Astrocyte (in vitro differentiated cells and primary cell): ENCODE measurements around the gene ZFAND2A. TPM values are rescaled to one million over a fixed set of nuclear protein-coding genes. Genes with fewer than 3 reads are reported as not detected.
"Not testable (repeated sequence)": the region's sequence is repeated elsewhere in the genome, so short reads cannot be mapped to it uniquely, and the experiment has no call there.

Experiments used
- DNase-seq: peaks from one replicate; pipeline ENCODE4 v3.0.0-alpha.2; 2010; ENCODE audit warnings: low read depth
- FAIRE-seq: peaks from 2 replicates; lab custom pipeline; 2011; peaks lifted over from hg19 to GRCh38; lab: Jason Lieb, UNC
- H2AFZ ChIP-seq: 2 replicates; pipeline ENCODE4 v1.6.0; 2012; ENCODE audit warnings: low read depth, low read length, inconsistent platforms
- H3K27ac ChIP-seq: 2 replicates; pipeline ENCODE4 v1.5.1; 2011; ENCODE audit warnings: low read depth, low read length, inconsistent platforms
- H3K27me3 ChIP-seq: 2 replicates; pipeline ENCODE4 v1.6.0; 2011; ENCODE audit warnings: low read length, inconsistent platforms; ENCODE audit not compliant: insufficient read depth
- H3K36me3 ChIP-seq: 2 replicates; pipeline ENCODE4 v1.5.1; 2011; ENCODE audit warnings: low read length, inconsistent platforms; ENCODE audit not compliant: insufficient read depth
- H3K4me1 ChIP-seq: 2 replicates; pipeline ENCODE4 v1.5.1; 2011; ENCODE audit warnings: low read length, inconsistent platforms; ENCODE audit not compliant: insufficient read depth
- H3K4me2 ChIP-seq: 2 replicates; pipeline ENCODE4 v1.6.0; 2012; ENCODE audit warnings: low read length, inconsistent platforms
- H3K4me3 ChIP-seq: 2 replicates; pipeline ENCODE4 v1.5.1; 2011; ENCODE audit warnings: low read depth, mild to moderate bottlenecking, low read length, inconsistent platforms; ENCODE audit not compliant: insufficient read depth
- H3K79me2 ChIP-seq: 2 replicates; pipeline ENCODE4 v1.6.0; 2012; ENCODE audit warnings: mild to moderate bottlenecking, low read length, inconsistent platforms; ENCODE audit not compliant: insufficient read depth
- H3K9ac ChIP-seq: 2 replicates; pipeline ENCODE4 v1.6.0; 2012; ENCODE audit warnings: mild to moderate bottlenecking, low read length, inconsistent platforms
- H3K9me3 ChIP-seq: 2 replicates; pipeline ENCODE4 v1.5.1; 2012; ENCODE audit warnings: low read depth, mild to moderate bottlenecking, low read length, inconsistent platforms; ENCODE audit not compliant: insufficient read depth
- H4K20me1 ChIP-seq: 2 replicates; pipeline ENCODE4 v1.6.0; 2012; ENCODE audit warnings: low read length, inconsistent platforms; ENCODE audit not compliant: insufficient read depth
- H3K27ac Mint-ChIP-seq: one replicate; pipeline ENCODE4 v1.8.0; 2021; ENCODE audit warnings: mild to moderate bottlenecking, mixed read lengths; ENCODE audit not compliant: unreplicated experiment
- H3K27me3 Mint-ChIP-seq: one replicate; pipeline ENCODE4 v1.8.0; 2021; ENCODE audit warnings: low read depth, mixed read lengths; ENCODE audit not compliant: unreplicated experiment
- H3K36me3 Mint-ChIP-seq: one replicate; pipeline ENCODE4 v1.8.0; 2021; ENCODE audit warnings: low read depth, mixed read lengths; ENCODE audit not compliant: unreplicated experiment
- H3K4me1 Mint-ChIP-seq: one replicate; pipeline ENCODE4 v1.8.0; 2021; ENCODE audit warnings: low read depth, mixed read lengths; ENCODE audit not compliant: unreplicated experiment
- H3K4me3 Mint-ChIP-seq: one replicate; pipeline ENCODE4 v1.8.0; 2021; ENCODE audit warnings: mild to moderate bottlenecking, moderate library complexity, mixed read lengths; ENCODE audit not compliant: unreplicated experiment
- H3K9me3 Mint-ChIP-seq: one replicate; pipeline ENCODE4 v1.8.0; 2021; ENCODE audit warnings: mild to moderate bottlenecking, mixed read lengths; ENCODE audit not compliant: unreplicated experiment
- CTCF ChIP-seq: IDR thresholded peaks from 2 replicates; pipeline ENCODE4 v1.5.1; 2011; ENCODE audit warnings: low read depth, mild to moderate bottlenecking, inconsistent platforms, low read length, moderate library complexity; ENCODE audit not compliant: insufficient read depth
- EZH2 ChIP-seq: IDR thresholded peaks from 2 replicates; pipeline ENCODE4 v1.6.1; 2012; ENCODE audit warnings: mild to moderate bottlenecking, low read length, inconsistent platforms; ENCODE audit not compliant: insufficient read depth
- total RNA-seq: library from RNA; stranded (reverse); gene quantifications from 2 replicates; pipeline ENCODE4 v1.2.1, GENCODE V29; 2021

The ZFAND2A gene
- total RNA-seq, 1 donor from 2014 or later, result 45.5 TPM

GRCh38 chr7:1144269-1144771, 15.7 kb downstream of the ZFAND2A start:
- Mint-ChIP-seq H3K27me3 (peaks cover 5% of the 10 kb centered on the region), H3K27ac (no peak overlapping the region), H3K4me1 (no peaks in the 10 kb centered on the region), H3K4me3 (no peak overlapping the region), H3K9me3 (no peaks in the 10 kb centered on the region), H3K36me3 (peaks cover 13% of the 10 kb centered on the region)
- no peak for FAIRE-seq
- no peaks in the 10 kb centered on the region for H3K4me1 ChIP-seq
- DNase-seq, result no peak
- H3K27me3 ChIP-seq, result no peaks in the 10 kb centered on the region
- H2AFZ ChIP-seq, result no peak overlapping the region
- no peak overlapping the region for H3K27ac ChIP-seq
- H3K36me3 ChIP-seq, result no peaks in the 10 kb centered on the region
- H3K79me2 ChIP-seq, result no peaks in the 10 kb centered on the region
- TF ChIP-seq EZH2, result no peak
- no peak for TF ChIP-seq CTCF
- H3K4me2 ChIP-seq, result no peak overlapping the region
- no peaks in the 10 kb centered on the region for H4K20me1 ChIP-seq
- no peak overlapping the region for H3K4me3 ChIP-seq
- no peak overlapping the region for H3K9ac ChIP-seq
- H3K9me3 ChIP-seq, result no peaks in the 10 kb centered on the region

- H3K36me3 ChIP-seq, H3K9ac ChIP-seq, H3K27me3 Mint-ChIP-seq, H3K27ac ChIP-seq, FAIRE-seq, DNase-seq, H3K4me3 Mint-ChIP-seq, H4K20me1 ChIP-seq, H3K4me2 ChIP-seq, H3K9me3 Mint-ChIP-seq, H3K9me3 ChIP-seq, H3K27me3 ChIP-seq, H3K27ac Mint-ChIP-seq, H3K4me1 Mint-ChIP-seq, H3K36me3 Mint-ChIP-seq, H3K4me1 ChIP-seq, H3K79me2 ChIP-seq, H2AFZ ChIP-seq, H3K4me3 ChIP-seq: not testable (repeated sequence)
These were observed 17.0 kb downstream of the ZFAND2A start for GRCh38 chr7:1143031-1143430.

DNA sequence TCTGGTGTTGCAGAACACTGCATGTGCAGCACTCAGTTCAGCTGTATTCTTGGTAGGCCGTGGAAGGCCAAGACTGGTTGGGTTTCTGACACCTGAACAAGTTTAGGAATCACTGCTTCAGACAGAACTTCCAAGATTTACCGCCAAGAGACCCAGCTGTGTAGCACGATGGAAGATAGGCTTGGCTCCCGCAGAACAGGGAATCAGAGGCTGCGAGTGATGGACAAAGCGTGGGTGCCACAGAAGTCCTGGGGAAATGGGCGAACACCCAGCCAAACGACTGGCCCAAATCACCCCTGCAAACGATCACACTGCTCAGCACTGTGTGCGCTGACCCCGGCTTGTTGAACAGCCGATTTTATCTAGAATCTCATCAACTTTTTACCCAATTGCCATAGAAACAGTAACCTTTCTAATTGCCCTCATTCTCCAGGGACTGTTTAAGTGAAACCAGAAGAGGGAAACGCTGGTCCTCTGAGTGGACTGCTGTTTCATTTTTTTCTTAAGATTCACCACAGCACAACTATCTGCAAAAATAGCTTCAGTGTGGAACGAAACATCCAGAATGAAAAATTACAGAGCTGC, 17.9 kb downstream of the ZFAND2A start:
- Histone ChIP-seq H3K79me2 (peaks cover 6% of the 10 kb centered on the region), H2AFZ (no peak overlapping the region), H3K36me3 (no peaks in the 10 kb centered on the region), H3K9me3 (no peaks in the 10 kb centered on the region), H3K4me3 (no peak overlapping the region), H3K9ac (no peak overlapping the region), H3K27me3 (no peaks in the 10 kb centered on the region), H4K20me1 (peaks cover 1% of the 10 kb centered on the region), H3K4me2 (no peak overlapping the region), H3K27ac (no peak overlapping the region), H3K4me1 (peaks cover 3% of the 10 kb centered on the region)
- Mint-ChIP-seq H3K27me3 (peaks cover 5% of the 10 kb centered on the region), H3K9me3 (no peaks in the 10 kb centered on the region), H3K27ac (no peak overlapping the region), H3K4me1 (peaks cover 1% of the 10 kb centered on the region), H3K36me3 (peaks cover 5% of the 10 kb centered on the region), H3K4me3 (no peak overlapping the region)
- no peak for TF ChIP-seq EZH2
- TF ChIP-seq CTCF, result no peak
- no peak for DNase-seq
- no peak for FAIRE-seq
